HEK293 (cell line): ENCODE measurements around the gene PRXL2C.

ENCODE experiments used
- CTCF ChIA-PET: fragments of 350-600 bp; formaldehyde crosslinking; extraction: SDS; loops from one replicate; lab custom pipeline; 2021; ENCODE audit warnings: antibody characterized with exemption; lab: Yijun Ruan, JAX
- POLR2A ChIA-PET: fragments of 300-600 bp; formaldehyde crosslinking; extraction: SDS; loops from one replicate; lab custom pipeline; 2020; ENCODE audit warnings: antibody characterized with exemption, inconsistent platforms; lab: Yijun Ruan, JAX
- H3K27ac ChIP-seq: fragments of 200-500 bp; sonication (Bioruptor generic); 2 replicates; pipeline ENCODE4 v1.5.1; 2014; ENCODE audit warnings: low read depth, low read length, control low read depth, inconsistent platforms; ENCODE audit errors: extremely low read depth
- H3K36me3 ChIP-seq, 2 experiments: fragments of 200-500 bp in 1 of 2; sonication (Bioruptor generic) in 1 of 2; 1 replicate in 1 of 2; 2 replicates in 1 of 2; pipeline ENCODE4 v1.5.1; 2014 to 2017; ENCODE audit warnings: inconsistent platforms in 2 of 2, low read length in 2 of 2; ENCODE audit not compliant: control insufficient read depth in 2 of 2, insufficient read depth in 1 of 2
- H3K4me1 ChIP-seq: fragments of 200-500 bp; sonication (Bioruptor generic); 2 replicates; pipeline ENCODE4 v1.5.1; 2014; ENCODE audit warnings: mild to moderate bottlenecking, low read length, inconsistent platforms; ENCODE audit not compliant: control insufficient read depth, insufficient read depth
- H3K4me3 ChIP-seq: 2 replicates; pipeline ENCODE4 v1.5.1; 2011; ENCODE audit warnings: low read depth, mild to moderate bottlenecking, control low read depth, low read length, moderate library complexity
- H3K9me3 ChIP-seq: fragments of 200-500 bp; sonication (Bioruptor generic); 2 replicates; pipeline ENCODE4 v1.5.1; 2014; ENCODE audit warnings: low read depth, low read length, inconsistent platforms; ENCODE audit not compliant: control insufficient read depth, insufficient read depth
- GLI2 ChIP-seq: fragments of 450-650 bp; formaldehyde crosslinking; IDR thresholded peaks from 2 replicates; pipeline ENCODE4; 2017; ENCODE audit warnings: missing biosample characterization, missing genetic modification characterization, low read depth, borderline replicate concordance
- KLF7 ChIP-seq: fragments of 450-650 bp; formaldehyde crosslinking; IDR thresholded peaks from 2 replicates; pipeline ENCODE4 v1.5.1; 2016; ENCODE audit warnings: missing biosample characterization, missing genetic modification characterization, borderline replicate concordance
- MZF1 ChIP-seq: fragments of 450-650 bp; formaldehyde crosslinking; IDR thresholded peaks from 2 replicates; pipeline ENCODE4 v1.5.1; 2017; ENCODE audit warnings: missing biosample characterization, missing genetic modification characterization, borderline replicate concordance
- REPIN1 ChIP-seq: fragments of 450-650 bp; formaldehyde crosslinking; IDR thresholded peaks from 2 replicates; pipeline ENCODE4 v1.5.1; 2017; ENCODE audit warnings: missing biosample characterization, missing genetic modification characterization, low read depth
- SETDB1 ChIP-seq: IDR thresholded peaks from one replicate; pipeline ENCODE4 v1.6.1; 2017; ENCODE audit warnings: mild to moderate bottlenecking, low read length, moderate library complexity, mixed read lengths; ENCODE audit not compliant: insufficient read length
- ZFP3 ChIP-seq: fragments of 450-650 bp; formaldehyde crosslinking; IDR thresholded peaks from 2 replicates; pipeline ENCODE4 v1.5.1; 2016; ENCODE audit warnings: low read depth, missing biosample characterization, missing genetic modification characterization
- ZNF138 ChIP-seq: fragments of 450-650 bp; formaldehyde crosslinking; IDR thresholded peaks from 2 replicates; pipeline ENCODE4 v1.5.1; 2016; ENCODE audit warnings: missing biosample characterization, missing genetic modification characterization, borderline replicate concordance
- ZNF155 ChIP-seq: fragments of 450-650 bp; formaldehyde crosslinking; IDR thresholded peaks from 2 replicates; pipeline ENCODE4 v1.5.1; 2016; ENCODE audit warnings: missing biosample characterization, missing genetic modification characterization
- ZNF169 ChIP-seq: fragments of 450-650 bp; formaldehyde crosslinking; IDR thresholded peaks from 2 replicates; pipeline ENCODE4 v1.5.1; 2016; ENCODE audit warnings: missing biosample characterization, missing genetic modification characterization
- ZNF23 ChIP-seq: fragments of 450-650 bp; formaldehyde crosslinking; IDR thresholded peaks from 2 replicates; pipeline ENCODE4 v1.5.1; 2016; ENCODE audit warnings: missing biosample characterization, missing genetic modification characterization, borderline replicate concordance
- ZNF274 ChIP-seq, 2 experiments: fragments of 200-500 bp in 1 of 2; fragments of 450-650 bp in 1 of 2; sonication (Bioruptor generic) in 1 of 2; formaldehyde crosslinking in 1 of 2; IDR thresholded peaks; 2 replicates each; pipeline versions ENCODE4 v1.5.1 to v1.6.1; 2014 to 2016; ENCODE audit warnings: borderline replicate concordance in 1 of 2, inconsistent platforms in 1 of 2, low read length in 1 of 2, missing biosample characterization in 1 of 2, missing genetic modification characterization in 1 of 2
- ZNF335 ChIP-seq: fragments of 450-650 bp; formaldehyde crosslinking; conservative IDR thresholded peaks from 2 replicates; pipeline ENCODE4 v1.5.1; 2016; ENCODE audit warnings: missing biosample characterization, missing genetic modification characterization
- ZNF585B ChIP-seq: fragments of 450-650 bp; formaldehyde crosslinking; IDR thresholded peaks from 2 replicates; pipeline ENCODE4 v1.5.1; 2016; ENCODE audit warnings: missing biosample characterization, missing genetic modification characterization
- ZNF707 ChIP-seq: fragments of 450-650 bp; formaldehyde crosslinking; IDR thresholded peaks from 2 replicates; pipeline ENCODE4 v1.5.1; 2016; ENCODE audit warnings: missing biosample characterization, missing genetic modification characterization
- ZNF792 ChIP-seq: fragments of 450-650 bp; formaldehyde crosslinking; IDR thresholded peaks from 2 replicates; pipeline ENCODE4 v1.5.1; 2016; ENCODE audit warnings: missing biosample characterization, missing genetic modification characterization
- ZXDB ChIP-seq: fragments of 450-650 bp; formaldehyde crosslinking; IDR thresholded peaks from 2 replicates; pipeline ENCODE4 v1.5.1; 2016; ENCODE audit warnings: missing biosample characterization, missing genetic modification characterization
- TF ChIP-seq, protein P1 (sequence below): fragments of 450-650 bp; formaldehyde crosslinking; IDR thresholded peaks from 2 replicates; pipeline ENCODE4 v1.5.0; 2017; ENCODE audit warnings: missing biosample characterization, missing genetic modification characterization, borderline replicate concordance
- TF ChIP-seq, protein P2 (sequence below): IDR thresholded peaks from 2 replicates; pipeline ENCODE4 v1.6.1; 2011; ENCODE audit warnings: mild to moderate bottlenecking, low read depth, low read length, borderline replicate concordance
- TF ChIP-seq, protein P3 (sequence below): fragments of 450-650 bp; formaldehyde crosslinking; IDR thresholded peaks from 2 replicates; pipeline ENCODE4 v1.5.1; 2016; ENCODE audit warnings: missing biosample characterization, missing genetic modification characterization, borderline replicate concordance
- TF ChIP-seq, protein P4 (sequence below): sonication (generic); formaldehyde crosslinking; IDR thresholded peaks from 2 replicates; pipeline ENCODE4 v1.8.1; 2022; ENCODE audit warnings: mild to moderate bottlenecking, moderate library complexity, missing genetic modification reagents
- TF ChIP-seq, protein P5 (sequence below): fragments of 450-650 bp; formaldehyde crosslinking; IDR thresholded peaks from 2 replicates; pipeline ENCODE4 v1.5.1; 2016; ENCODE audit warnings: missing biosample characterization, missing genetic modification characterization, low read depth
- TF ChIP-seq, protein P6 (sequence below): fragments of 450-650 bp; formaldehyde crosslinking; IDR thresholded peaks from 2 replicates; pipeline ENCODE4 v1.5.1; 2016; ENCODE audit warnings: missing biosample characterization, missing genetic modification characterization

The PRXL2C gene

DNA sequence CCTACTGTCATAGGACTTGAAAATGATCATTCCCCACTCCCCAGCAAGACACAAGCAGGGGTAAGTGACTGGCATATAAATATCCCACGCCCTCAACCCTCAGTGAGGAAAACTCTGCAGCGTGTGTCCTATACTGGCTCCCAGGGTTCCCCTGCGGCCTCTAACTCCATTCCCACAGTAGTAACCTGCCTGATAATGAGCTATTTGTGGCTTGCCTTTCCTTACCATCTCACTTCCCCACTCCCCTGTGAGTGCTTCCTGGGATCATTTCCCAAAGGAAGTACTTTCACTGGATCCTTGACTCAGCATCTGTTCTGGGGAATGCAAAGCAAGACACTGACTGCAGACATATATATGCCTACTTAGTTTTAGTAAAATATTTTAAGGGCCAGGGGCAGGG lies 49.8 kb downstream of the PRXL2C start:
- Histone ChIP-seq H3K27ac (no peak overlapping the region), H3K4me1 (no peaks in the 10 kb centered on the region), H3K9me3 (no peaks in the 10 kb centered on the region), H3K4me3 (no peak overlapping the region), H3K36me3 (no peaks in the 10 kb centered on the region)
- POLR2A ChIA-PET, result no interaction called here
- CTCF ChIA-PET, result no interaction called here
- TF ChIP-seq, protein P1, sequence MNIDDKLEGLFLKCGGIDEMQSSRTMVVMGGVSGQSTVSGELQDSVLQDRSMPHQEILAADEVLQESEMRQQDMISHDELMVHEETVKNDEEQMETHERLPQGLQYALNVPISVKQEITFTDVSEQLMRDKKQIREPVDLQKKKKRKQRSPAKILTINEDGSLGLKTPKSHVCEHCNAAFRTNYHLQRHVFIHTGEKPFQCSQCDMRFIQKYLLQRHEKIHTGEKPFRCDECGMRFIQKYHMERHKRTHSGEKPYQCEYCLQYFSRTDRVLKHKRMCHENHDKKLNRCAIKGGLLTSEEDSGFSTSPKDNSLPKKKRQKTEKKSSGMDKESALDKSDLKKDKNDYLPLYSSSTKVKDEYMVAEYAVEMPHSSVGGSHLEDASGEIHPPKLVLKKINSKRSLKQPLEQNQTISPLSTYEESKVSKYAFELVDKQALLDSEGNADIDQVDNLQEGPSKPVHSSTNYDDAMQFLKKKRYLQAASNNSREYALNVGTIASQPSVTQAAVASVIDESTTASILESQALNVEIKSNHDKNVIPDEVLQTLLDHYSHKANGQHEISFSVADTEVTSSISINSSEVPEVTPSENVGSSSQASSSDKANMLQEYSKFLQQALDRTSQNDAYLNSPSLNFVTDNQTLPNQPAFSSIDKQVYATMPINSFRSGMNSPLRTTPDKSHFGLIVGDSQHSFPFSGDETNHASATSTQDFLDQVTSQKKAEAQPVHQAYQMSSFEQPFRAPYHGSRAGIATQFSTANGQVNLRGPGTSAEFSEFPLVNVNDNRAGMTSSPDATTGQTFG, result no peak
- no peak for TF ChIP-seq GLI2 (tag by site-specific recombination)
- TF ChIP-seq ZFP3, result no peak
- no peak for TF ChIP-seq ZNF169 (tag by site-specific recombination)
- TF ChIP-seq, protein P2, sequence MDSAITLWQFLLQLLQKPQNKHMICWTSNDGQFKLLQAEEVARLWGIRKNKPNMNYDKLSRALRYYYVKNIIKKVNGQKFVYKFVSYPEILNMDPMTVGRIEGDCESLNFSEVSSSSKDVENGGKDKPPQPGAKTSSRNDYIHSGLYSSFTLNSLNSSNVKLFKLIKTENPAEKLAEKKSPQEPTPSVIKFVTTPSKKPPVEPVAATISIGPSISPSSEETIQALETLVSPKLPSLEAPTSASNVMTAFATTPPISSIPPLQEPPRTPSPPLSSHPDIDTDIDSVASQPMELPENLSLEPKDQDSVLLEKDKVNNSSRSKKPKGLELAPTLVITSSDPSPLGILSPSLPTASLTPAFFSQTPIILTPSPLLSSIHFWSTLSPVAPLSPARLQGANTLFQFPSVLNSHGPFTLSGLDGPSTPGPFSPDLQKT, result no peak
- no peak for TF ChIP-seq MZF1 (tag by site-specific recombination)
- TF ChIP-seq ZNF274 (IDR thresholded peaks at IDR 0.05; ENCODE audit: low read length), result no peak
- TF ChIP-seq ZNF274 (tag by site-specific recombination; IDR thresholded peaks at IDR 0.05; ENCODE audit: borderline replicate concordance), result no peak
- TF ChIP-seq, protein P3, sequence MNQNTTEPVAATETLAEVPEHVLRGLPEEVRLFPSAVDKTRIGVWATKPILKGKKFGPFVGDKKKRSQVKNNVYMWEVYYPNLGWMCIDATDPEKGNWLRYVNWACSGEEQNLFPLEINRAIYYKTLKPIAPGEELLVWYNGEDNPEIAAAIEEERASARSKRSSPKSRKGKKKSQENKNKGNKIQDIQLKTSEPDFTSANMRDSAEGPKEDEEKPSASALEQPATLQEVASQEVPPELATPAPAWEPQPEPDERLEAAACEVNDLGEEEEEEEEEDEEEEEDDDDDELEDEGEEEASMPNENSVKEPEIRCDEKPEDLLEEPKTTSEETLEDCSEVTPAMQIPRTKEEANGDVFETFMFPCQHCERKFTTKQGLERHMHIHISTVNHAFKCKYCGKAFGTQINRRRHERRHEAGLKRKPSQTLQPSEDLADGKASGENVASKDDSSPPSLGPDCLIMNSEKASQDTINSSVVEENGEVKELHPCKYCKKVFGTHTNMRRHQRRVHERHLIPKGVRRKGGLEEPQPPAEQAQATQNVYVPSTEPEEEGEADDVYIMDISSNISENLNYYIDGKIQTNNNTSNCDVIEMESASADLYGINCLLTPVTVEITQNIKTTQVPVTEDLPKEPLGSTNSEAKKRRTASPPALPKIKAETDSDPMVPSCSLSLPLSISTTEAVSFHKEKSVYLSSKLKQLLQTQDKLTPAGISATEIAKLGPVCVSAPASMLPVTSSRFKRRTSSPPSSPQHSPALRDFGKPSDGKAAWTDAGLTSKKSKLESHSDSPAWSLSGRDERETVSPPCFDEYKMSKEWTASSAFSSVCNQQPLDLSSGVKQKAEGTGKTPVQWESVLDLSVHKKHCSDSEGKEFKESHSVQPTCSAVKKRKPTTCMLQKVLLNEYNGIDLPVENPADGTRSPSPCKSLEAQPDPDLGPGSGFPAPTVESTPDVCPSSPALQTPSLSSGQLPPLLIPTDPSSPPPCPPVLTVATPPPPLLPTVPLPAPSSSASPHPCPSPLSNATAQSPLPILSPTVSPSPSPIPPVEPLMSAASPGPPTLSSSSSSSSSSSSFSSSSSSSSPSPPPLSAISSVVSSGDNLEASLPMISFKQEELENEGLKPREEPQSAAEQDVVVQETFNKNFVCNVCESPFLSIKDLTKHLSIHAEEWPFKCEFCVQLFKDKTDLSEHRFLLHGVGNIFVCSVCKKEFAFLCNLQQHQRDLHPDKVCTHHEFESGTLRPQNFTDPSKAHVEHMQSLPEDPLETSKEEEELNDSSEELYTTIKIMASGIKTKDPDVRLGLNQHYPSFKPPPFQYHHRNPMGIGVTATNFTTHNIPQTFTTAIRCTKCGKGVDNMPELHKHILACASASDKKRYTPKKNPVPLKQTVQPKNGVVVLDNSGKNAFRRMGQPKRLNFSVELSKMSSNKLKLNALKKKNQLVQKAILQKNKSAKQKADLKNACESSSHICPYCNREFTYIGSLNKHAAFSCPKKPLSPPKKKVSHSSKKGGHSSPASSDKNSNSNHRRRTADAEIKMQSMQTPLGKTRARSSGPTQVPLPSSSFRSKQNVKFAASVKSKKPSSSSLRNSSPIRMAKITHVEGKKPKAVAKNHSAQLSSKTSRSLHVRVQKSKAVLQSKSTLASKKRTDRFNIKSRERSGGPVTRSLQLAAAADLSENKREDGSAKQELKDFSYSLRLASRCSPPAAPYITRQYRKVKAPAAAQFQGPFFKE (tag by site-specific recombination), result no peak

DNA sequence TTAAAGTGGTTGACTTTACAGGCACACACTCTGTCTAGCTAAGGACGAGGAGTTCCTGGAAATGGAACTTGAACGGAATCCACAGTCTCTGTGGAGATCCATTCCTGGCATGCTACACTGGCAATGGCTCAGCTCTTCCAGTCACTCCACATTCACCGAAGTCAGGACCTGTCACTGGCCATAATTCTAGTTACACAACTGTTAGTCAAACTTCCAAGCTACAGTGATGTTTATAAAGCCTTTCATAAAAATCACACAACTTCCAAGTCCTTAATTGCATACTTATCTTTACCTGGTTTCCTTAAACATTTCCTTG lies 51.2 kb downstream of the PRXL2C start:
- H3K4me3 ChIP-seq, result no peak overlapping the region
- no peaks in the 10 kb centered on the region for H3K36me3 ChIP-seq
- H3K4me1 ChIP-seq, result no peaks in the 10 kb centered on the region
- ChIA-PET CTCF (no interaction called here), POLR2A (no interaction called here)
- H3K9me3 ChIP-seq, result no peaks in the 10 kb centered on the region
- no peak overlapping the region for H3K27ac ChIP-seq
- TF ChIP-seq, protein P4, sequence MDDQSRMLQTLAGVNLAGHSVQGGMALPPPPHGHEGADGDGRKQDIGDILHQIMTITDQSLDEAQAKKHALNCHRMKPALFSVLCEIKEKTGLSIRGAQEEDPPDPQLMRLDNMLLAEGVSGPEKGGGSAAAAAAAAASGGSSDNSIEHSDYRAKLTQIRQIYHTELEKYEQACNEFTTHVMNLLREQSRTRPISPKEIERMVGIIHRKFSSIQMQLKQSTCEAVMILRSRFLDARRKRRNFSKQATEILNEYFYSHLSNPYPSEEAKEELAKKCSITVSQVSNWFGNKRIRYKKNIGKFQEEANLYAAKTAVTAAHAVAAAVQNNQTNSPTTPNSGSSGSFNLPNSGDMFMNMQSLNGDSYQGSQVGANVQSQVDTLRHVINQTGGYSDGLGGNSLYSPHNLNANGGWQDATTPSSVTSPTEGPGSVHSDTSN (CRISPR knock-in tag), result no peak
- TF ChIP-seq ZNF155 (tag by site-specific recombination) (no peak), ZNF335 (tag by site-specific recombination) (no peak), ZNF585B (tag by site-specific recombination) (no peak), ZNF138 (tag by site-specific recombination) (no peak), ZNF792 (tag by site-specific recombination) (no peak), ZNF23 (tag by site-specific recombination) (no peak), SETDB1 (no peak), REPIN1 (tag by site-specific recombination) (no peak), ZNF707 (tag by site-specific recombination) (no peak), ZXDB (tag by site-specific recombination) (no peak), KLF7 (tag by site-specific recombination) (no peak)
- TF ChIP-seq, protein P5, sequence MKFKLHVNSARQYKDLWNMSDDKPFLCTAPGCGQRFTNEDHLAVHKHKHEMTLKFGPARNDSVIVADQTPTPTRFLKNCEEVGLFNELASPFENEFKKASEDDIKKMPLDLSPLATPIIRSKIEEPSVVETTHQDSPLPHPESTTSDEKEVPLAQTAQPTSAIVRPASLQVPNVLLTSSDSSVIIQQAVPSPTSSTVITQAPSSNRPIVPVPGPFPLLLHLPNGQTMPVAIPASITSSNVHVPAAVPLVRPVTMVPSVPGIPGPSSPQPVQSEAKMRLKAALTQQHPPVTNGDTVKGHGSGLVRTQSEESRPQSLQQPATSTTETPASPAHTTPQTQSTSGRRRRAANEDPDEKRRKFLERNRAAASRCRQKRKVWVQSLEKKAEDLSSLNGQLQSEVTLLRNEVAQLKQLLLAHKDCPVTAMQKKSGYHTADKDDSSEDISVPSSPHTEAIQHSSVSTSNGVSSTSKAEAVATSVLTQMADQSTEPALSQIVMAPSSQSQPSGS (tag by site-specific recombination), result no peak
- TF ChIP-seq, protein P6, sequence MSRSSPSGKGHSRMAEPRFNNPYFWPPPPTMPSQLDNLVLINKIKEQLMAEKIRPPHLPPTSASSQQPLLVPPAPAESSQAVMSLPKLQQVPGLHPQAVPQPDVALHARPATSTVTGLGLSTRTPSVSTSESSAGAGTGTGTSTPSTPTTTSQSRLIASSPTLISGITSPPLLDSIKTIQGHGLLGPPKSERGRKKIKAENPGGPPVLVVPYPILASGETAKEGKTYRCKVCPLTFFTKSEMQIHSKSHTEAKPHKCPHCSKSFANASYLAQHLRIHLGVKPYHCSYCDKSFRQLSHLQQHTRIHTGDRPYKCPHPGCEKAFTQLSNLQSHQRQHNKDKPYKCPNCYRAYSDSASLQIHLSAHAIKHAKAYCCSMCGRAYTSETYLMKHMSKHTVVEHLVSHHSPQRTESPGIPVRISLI (tag by site-specific recombination), result no peak
